ENCODE data around the gene MNT. TPM values are rescaled to one million over a fixed set of nuclear protein-coding genes. Genes with fewer than 3 reads are reported as not detected.

The MNT gene
- total and polyA plus RNA-seq, 9 of the 15 experiments (the other 6 are each of a cell fraction or from before 2014, with no cell fraction given): 0.18 to 23.8 (median 5.3) TPM

DNA sequence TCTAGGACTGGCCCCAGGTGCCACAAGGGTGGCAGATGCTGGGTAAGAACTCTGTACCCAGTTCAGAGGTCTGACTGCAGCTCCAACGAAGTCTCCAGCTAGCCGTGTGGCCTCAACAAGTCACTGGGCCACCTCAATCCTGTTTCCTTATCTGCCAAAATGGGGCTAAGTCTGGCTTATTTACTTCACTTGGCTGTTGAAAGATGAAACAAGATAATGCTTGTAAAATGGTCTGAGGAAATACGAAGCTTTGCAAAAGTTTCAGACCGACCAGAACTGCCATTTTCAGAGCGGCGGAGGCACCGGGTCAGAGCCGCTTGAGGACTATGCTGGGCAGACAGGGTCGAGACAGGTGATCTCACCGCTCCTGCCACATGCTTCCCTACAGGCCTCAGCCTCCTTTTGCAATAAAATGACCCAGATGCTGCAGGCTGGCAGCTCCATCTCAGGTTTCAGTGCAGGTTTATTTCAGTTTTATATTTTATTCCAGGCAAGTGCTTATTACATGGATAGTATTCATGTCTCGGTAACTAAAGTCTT, 17.2 kb downstream of the MNT start:
- intact Hi-C loops (cut with micrococcal nuclease) (no loop called here), in situ Hi-C loops (cut with MboI) (no loop called here)
- WGBS (ENCODE audit: insufficient coverage, low coverage, missing lambda C conversion rate): 23% methylated on average over 11 of the region's 11 CpGs
- DNase-seq (ENCODE audit: extremely low read depth in 1 of 4, low spot score in 3 of 4) (peak in 1 of 4 experiments; percentile 42), ATAC-seq (peak; percentile 45), FAIRE-seq (peak; percentile 54)
- peak overlapping the region; percentile 43; the same call in 1 of the 3 replicates for H3K27ac ChIP-seq (ENCODE audit: extremely low read depth, low read depth, low read length)
- ChIA-PET CTCF (ENCODE audit: low intra/inter-chr PET ratio) (interaction anchor here (0.7 to 5.3 kb wide), 2 partner anchors 31 to 130 kb away, joined by 4 to 78 read pairs; no protein-coding TSS in a partner anchor), POLR2A (interaction anchor here (0.9 to 3.4 kb wide), 4 partner anchors 9 to 32 kb away, joined by 4 to 31 read pairs (median 14); no protein-coding TSS in a partner anchor)
- peak overlapping the region; percentile 31 to 82; a peak in 2 of 4 replicates for H3K9ac ChIP-seq (ENCODE audit: insufficient read depth in 1 of 2, low read depth in 2 of 2, low read length in 2 of 2)
- no peak overlapping the region for H2AFZ ChIP-seq (ENCODE audit: low read depth, low read length)
- no peak overlapping the region; the same call in 1 of the 2 replicates for H3K4me2 ChIP-seq (ENCODE audit: insufficient read depth, low read length)
- H3K79me2 ChIP-seq (ENCODE audit: control insufficient read depth, insufficient read depth, low read length): no peaks in the 10 kb centered on the region
- H3K9me1 ChIP-seq (ENCODE audit: control insufficient read depth, insufficient read depth, low read length): no peaks in the 10 kb centered on the region
- no peak overlapping the region for H3K4me3 ChIP-seq
- H4K20me1 ChIP-seq (replicated peaks; ENCODE audit: control insufficient read depth, insufficient read depth, low read length): no peaks in the 10 kb centered on the region
- no peaks in the 10 kb centered on the region for H3K9me3 ChIP-seq (replicated peaks; ENCODE audit: control insufficient read depth, insufficient read depth, low read depth, low read length)
- peaks cover 14 to 52% of the 10 kb centered on the region in 2 experiments for H3K4me1 ChIP-seq (replicated peaks in 1 of 2; ENCODE audit: control insufficient read depth in 2 of 2, insufficient read depth in 2 of 2, low read length in 2 of 2)
- BruUV-seq (replicated peaks): no TSS peak
- peaks cover 3% of the 10 kb centered on the region; the same call in 1 of the 3 replicates for H3K36me3 ChIP-seq (ENCODE audit: control insufficient read depth, insufficient read depth, low read length)
- H3K27me3 ChIP-seq (ENCODE audit: control insufficient read depth in 2 of 2, insufficient read depth in 2 of 2, low read length in 2 of 2): no peaks in the 10 kb centered on the region
- no peak for TF ChIP-seq ZNF124 (CRISPR knock-in tag; IDR thresholded peaks at IDR 0.05)
- TF ChIP-seq ZNF384 (IDR thresholded peaks at IDR 0.05; ENCODE audit: low read depth, low read length): no peak
- TF ChIP-seq SMAD4 (CRISPR knock-in tag; conservative IDR thresholded peaks at IDR 0.05): 0 out of 2 replicates have a peak, but pooled peaks have one; percentile 28
- no peak for TF ChIP-seq EZH2 (IDR thresholded peaks at IDR 0.05; ENCODE audit: borderline replicate concordance, low read depth, low read length)
- TF ChIP-seq MEIS2 (IDR thresholded peaks at IDR 0.05; ENCODE audit: partially characterized antibody): peak; percentile 80
- TF ChIP-seq, protein P1, sequence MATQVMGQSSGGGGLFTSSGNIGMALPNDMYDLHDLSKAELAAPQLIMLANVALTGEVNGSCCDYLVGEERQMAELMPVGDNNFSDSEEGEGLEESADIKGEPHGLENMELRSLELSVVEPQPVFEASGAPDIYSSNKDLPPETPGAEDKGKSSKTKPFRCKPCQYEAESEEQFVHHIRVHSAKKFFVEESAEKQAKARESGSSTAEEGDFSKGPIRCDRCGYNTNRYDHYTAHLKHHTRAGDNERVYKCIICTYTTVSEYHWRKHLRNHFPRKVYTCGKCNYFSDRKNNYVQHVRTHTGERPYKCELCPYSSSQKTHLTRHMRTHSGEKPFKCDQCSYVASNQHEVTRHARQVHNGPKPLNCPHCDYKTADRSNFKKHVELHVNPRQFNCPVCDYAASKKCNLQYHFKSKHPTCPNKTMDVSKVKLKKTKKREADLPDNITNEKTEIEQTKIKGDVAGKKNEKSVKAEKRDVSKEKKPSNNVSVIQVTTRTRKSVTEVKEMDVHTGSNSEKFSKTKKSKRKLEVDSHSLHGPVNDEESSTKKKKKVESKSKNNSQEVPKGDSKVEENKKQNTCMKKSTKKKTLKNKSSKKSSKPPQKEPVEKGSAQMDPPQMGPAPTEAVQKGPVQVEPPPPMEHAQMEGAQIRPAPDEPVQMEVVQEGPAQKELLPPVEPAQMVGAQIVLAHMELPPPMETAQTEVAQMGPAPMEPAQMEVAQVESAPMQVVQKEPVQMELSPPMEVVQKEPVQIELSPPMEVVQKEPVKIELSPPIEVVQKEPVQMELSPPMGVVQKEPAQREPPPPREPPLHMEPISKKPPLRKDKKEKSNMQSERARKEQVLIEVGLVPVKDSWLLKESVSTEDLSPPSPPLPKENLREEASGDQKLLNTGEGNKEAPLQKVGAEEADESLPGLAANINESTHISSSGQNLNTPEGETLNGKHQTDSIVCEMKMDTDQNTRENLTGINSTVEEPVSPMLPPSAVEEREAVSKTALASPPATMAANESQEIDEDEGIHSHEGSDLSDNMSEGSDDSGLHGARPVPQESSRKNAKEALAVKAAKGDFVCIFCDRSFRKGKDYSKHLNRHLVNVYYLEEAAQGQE (IDR thresholded peaks at IDR 0.05; ENCODE audit: borderline replicate concordance): peak; percentile 57; the same call in 1 of the 2 replicates
- TF ChIP-seq, protein P1 (CRISPR knock-in tag; IDR thresholded peaks at IDR 0.05; ENCODE audit: low read depth): no peak
- 0 out of 2 replicates have a peak, but pooled peaks have one; percentile 18 for TF ChIP-seq EP400 (IDR thresholded peaks at IDR 0.05)
- peak in 1 of 3 experiments; percentile 5 for TF ChIP-seq YY1 (IDR thresholded peaks at IDR 0.05; ENCODE audit: borderline replicate concordance in 1 of 3, control insufficient read depth in 1 of 3, extremely low read depth in 1 of 3, insufficient read depth in 3 of 3, insufficient read length in 1 of 3, insufficient replicate concordance in 2 of 3, low read depth in 1 of 3, low read length in 2 of 3)
- TF ChIP-seq, protein P2, sequence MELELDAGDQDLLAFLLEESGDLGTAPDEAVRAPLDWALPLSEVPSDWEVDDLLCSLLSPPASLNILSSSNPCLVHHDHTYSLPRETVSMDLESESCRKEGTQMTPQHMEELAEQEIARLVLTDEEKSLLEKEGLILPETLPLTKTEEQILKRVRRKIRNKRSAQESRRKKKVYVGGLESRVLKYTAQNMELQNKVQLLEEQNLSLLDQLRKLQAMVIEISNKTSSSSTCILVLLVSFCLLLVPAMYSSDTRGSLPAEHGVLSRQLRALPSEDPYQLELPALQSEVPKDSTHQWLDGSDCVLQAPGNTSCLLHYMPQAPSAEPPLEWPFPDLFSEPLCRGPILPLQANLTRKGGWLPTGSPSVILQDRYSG (tag; conservative IDR thresholded peaks at IDR 0.05; ENCODE audit: low read depth): 0 out of 2 replicates have a peak, but pooled peaks have one; percentile 20
- TF ChIP-seq DPF2 (IDR thresholded peaks at IDR 0.05): peak; percentile 29; the same call in 1 of the 2 replicates
- TF ChIP-seq ZNF121 (CRISPR knock-in tag; conservative IDR thresholded peaks at IDR 0.05): no peak
- peak; percentile 55; the same call in 1 of the 2 replicates for TF ChIP-seq L3MBTL2 (IDR thresholded peaks at IDR 0.05)

All from K562 (cell line).